Suprapubic skin (tissue), 4 donors: ENCODE results near the gene AP4M1.

Experiments
- EP300 ChIP-seq: sonication (generic); formaldehyde crosslinking; IDR thresholded peaks from one replicate; pipeline ENCODE4 v1.6.1; 2017; ENCODE audit warnings: antibody characterized with exemption
- POLR2AphosphoS5 ChIP-seq, 3 donors: sonication (generic); formaldehyde crosslinking; IDR thresholded peaks; one replicate each; pipeline ENCODE4 v1.6.1; 2017; ENCODE audit warnings: antibody characterized with exemption in 3 of 3
- TF ChIP-seq, protein P1 (sequence below), 2 donors: fragments of 200-600 bp in 1 of 2; fragments of 450-650 bp in 1 of 2; sonication (generic) in 1 of 2; IDR thresholded peaks; one replicate each; pipeline ENCODE4 v1.5.1; 2016 to 2019; ENCODE audit warnings: antibody characterized with exemption in 2 of 2, mild to moderate bottlenecking in 1 of 2, moderate library complexity in 1 of 2

GRCh38 chr7:100153708-100154535 is 52.5 kb downstream of the AP4M1 start:
- no peak for TF ChIP-seq EP300
- TF ChIP-seq, protein P1, sequence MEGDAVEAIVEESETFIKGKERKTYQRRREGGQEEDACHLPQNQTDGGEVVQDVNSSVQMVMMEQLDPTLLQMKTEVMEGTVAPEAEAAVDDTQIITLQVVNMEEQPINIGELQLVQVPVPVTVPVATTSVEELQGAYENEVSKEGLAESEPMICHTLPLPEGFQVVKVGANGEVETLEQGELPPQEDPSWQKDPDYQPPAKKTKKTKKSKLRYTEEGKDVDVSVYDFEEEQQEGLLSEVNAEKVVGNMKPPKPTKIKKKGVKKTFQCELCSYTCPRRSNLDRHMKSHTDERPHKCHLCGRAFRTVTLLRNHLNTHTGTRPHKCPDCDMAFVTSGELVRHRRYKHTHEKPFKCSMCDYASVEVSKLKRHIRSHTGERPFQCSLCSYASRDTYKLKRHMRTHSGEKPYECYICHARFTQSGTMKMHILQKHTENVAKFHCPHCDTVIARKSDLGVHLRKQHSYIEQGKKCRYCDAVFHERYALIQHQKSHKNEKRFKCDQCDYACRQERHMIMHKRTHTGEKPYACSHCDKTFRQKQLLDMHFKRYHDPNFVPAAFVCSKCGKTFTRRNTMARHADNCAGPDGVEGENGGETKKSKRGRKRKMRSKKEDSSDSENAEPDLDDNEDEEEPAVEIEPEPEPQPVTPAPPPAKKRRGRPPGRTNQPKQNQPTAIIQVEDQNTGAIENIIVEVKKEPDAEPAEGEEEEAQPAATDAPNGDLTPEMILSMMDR (IDR thresholded peaks at IDR 0.05) = no peak
- no peak for TF ChIP-seq POLR2AphosphoS5 (IDR thresholded peaks at IDR 0.05)
